Epithelial cell of prostate (primary cell): ENCODE data around the gene WDR91.

Source experiments
- DNase-seq: peaks from one replicate; pipeline ENCODE4 v3.0.0-alpha.2; 2011; ENCODE audit warnings: low read depth, low spot score
- H3K27ac ChIP-seq: fragments of 450-650 bp; 2 replicates; pipeline ENCODE4 v1.5.1; 2017; ENCODE audit warnings: mild to moderate bottlenecking

Gene WDR91

GRCh38 chr7:135211179-135211945 lies at the start of gene WDR91:
Gene WDR91, minus strand, starts transcription at chr7:135211526. Its CDS starts 24 bp downstream, at chr7:135211502.
- DNase-seq = peak; percentile 37
- H3K27ac ChIP-seq = peak within 1 kb of the TSS; percentile 67

- H3K27ac ChIP-seq = no peak overlapping the region
Measured at GRCh38 chr7:135260470-135260869, 49.1 kb upstream of the WDR91 start.

GRCh38 chr7:135259702-135260101 lies 48.4 kb upstream of the WDR91 start:
- DNase-seq = no peak
- no peak overlapping the region for H3K27ac ChIP-seq

More at GRCh38 chr7:135260470-135260869, 49.1 kb upstream of the WDR91 start:
- no peak for DNase-seq

GRCh38 chr7:135258585-135258984 lies 47.3 kb upstream of the WDR91 start:
- DNase-seq = no peak
- H3K27ac ChIP-seq = no peak overlapping the region

- H3K27ac ChIP-seq = no peak overlapping the region
- DNase-seq = no peak
Measured at GRCh38 chr7:135257790-135258189, 46.5 kb upstream of the WDR91 start.

- peak overlapping the region; percentile 53 for H3K27ac ChIP-seq
- DNase-seq = peak; percentile 18
Measured at GRCh38 chr7:135253851-135254771, 42.8 kb upstream of the WDR91 start.

GRCh38 chr7:135251496-135252391 lies 40.4 kb upstream of the WDR91 start:
- H3K27ac ChIP-seq = no peak overlapping the region
- DNase-seq = no peak

- H3K27ac ChIP-seq = no peak overlapping the region
- no peak for DNase-seq
Measured at GRCh38 chr7:135248546-135248945, 37.2 kb upstream of the WDR91 start.

GRCh38 chr7:135247746-135248471 lies 36.6 kb upstream of the WDR91 start:
- H3K27ac ChIP-seq = no peak overlapping the region
- DNase-seq = no peak

GRCh38 chr7:135246191-135246825 lies 35.0 kb upstream of the WDR91 start:
- no peak overlapping the region for H3K27ac ChIP-seq
- no peak for DNase-seq

GRCh38 chr7:135245226-135246190 lies 34.2 kb upstream of the WDR91 start:
- H3K27ac ChIP-seq = no peak overlapping the region
- DNase-seq = no peak

- H3K27ac ChIP-seq = no peak overlapping the region
- no peak for DNase-seq
Measured at GRCh38 chr7:135242096-135242684, 30.9 kb upstream of the WDR91 start.

GRCh38 chr7:135240441-135240840 lies 29.1 kb upstream of the WDR91 start:
- no peak for DNase-seq
- H3K27ac ChIP-seq = no peak overlapping the region

- DNase-seq = no peak
- no peak overlapping the region for H3K27ac ChIP-seq
Measured at GRCh38 chr7:135239263-135239662, 27.9 kb upstream of the WDR91 start.

- H3K27ac ChIP-seq = no peak overlapping the region
- no peak for DNase-seq
Measured at GRCh38 chr7:135238112-135238744, 26.9 kb upstream of the WDR91 start.

- DNase-seq = no peak
- no peak overlapping the region for H3K27ac ChIP-seq
Measured at GRCh38 chr7:135236727-135237126, 25.4 kb upstream of the WDR91 start.

GRCh38 chr7:135235841-135236240 lies 24.5 kb upstream of the WDR91 start:
- H3K27ac ChIP-seq = no peak overlapping the region
- DNase-seq = no peak
